Dendritic cell treated with granulocyte-macrophage colony-stimulating factor and Interleukin-4, amounts not matched to agents 40 ng/mL and 50 ng/mL, for 4 days (primary cell): ENCODE data around the gene MAPK1.
"Not testable (repeated sequence)": the region's sequence is repeated elsewhere in the genome, so short reads cannot be mapped to it uniquely, and the experiment has no call there.

ENCODE experiments used
- H3K27ac Mint-ChIP-seq: one replicate; pipeline ENCODE4 v1.8.0; 2022; ENCODE audit warnings: mild to moderate bottlenecking, mixed read lengths
- H3K27me3 Mint-ChIP-seq: one replicate; pipeline ENCODE4 v1.8.0; 2022; ENCODE audit warnings: mild to moderate bottlenecking, mixed read lengths
- H3K36me3 Mint-ChIP-seq: one replicate; pipeline ENCODE4 v1.8.0; 2022; ENCODE audit warnings: low read depth, mixed read lengths
- H3K4me1 Mint-ChIP-seq: one replicate; pipeline ENCODE4 v1.8.0; 2022; ENCODE audit warnings: low read depth, mixed read lengths
- H3K4me3 Mint-ChIP-seq: one replicate; pipeline ENCODE4 v1.8.0; 2022; ENCODE audit warnings: mild to moderate bottlenecking, moderate library complexity, mixed read lengths
- H3K9me3 Mint-ChIP-seq: one replicate; pipeline ENCODE4 v1.8.0; 2022; ENCODE audit warnings: mixed read lengths
- intact Hi-C: fragments of 100-400 bp; cut with micrococcal nuclease; formaldehyde crosslinking; loops from one replicate; pipeline ENCODE4 v1.15.0; 2022

MAPK1 gene

GRCh38 chr22:21867528-21868266 lies at the start of gene MAPK1:
Gene MAPK1 (minus strand): TSS chr22:21867645. CDS start chr22:21867440, 205 bp downstream.
- H3K36me3 Mint-ChIP-seq = peaks cover 29% of the 10 kb centered on the region
- intact Hi-C loops = loop anchor here (5.0 kb wide), 1 partner anchor 70 kb away; no protein-coding TSS in a partner anchor
- H3K27ac Mint-ChIP-seq = peak within 1 kb of the TSS; percentile 95
- H3K27me3 Mint-ChIP-seq = no peaks in the 10 kb centered on the region
- peaks cover 46% of the 10 kb centered on the region for H3K4me1 Mint-ChIP-seq
- peak within 1 kb of the TSS; percentile 93 for H3K4me3 Mint-ChIP-seq
- no peaks in the 10 kb centered on the region for H3K9me3 Mint-ChIP-seq

- no peak overlapping the region for H3K4me3 Mint-ChIP-seq
- H3K9me3 Mint-ChIP-seq = no peaks in the 10 kb centered on the region
- no peaks in the 10 kb centered on the region for H3K27me3 Mint-ChIP-seq
- intact Hi-C loops = no loop called here
- peaks cover 39% of the 10 kb centered on the region for H3K36me3 Mint-ChIP-seq
- peaks cover 12% of the 10 kb centered on the region for H3K4me1 Mint-ChIP-seq
- H3K27ac Mint-ChIP-seq = peak overlapping the region; percentile 50
Measured at GRCh38 chr22:21916309-21916918, 49.0 kb upstream of the MAPK1 start.

GRCh38 chr22:21915624-21916308 lies 48.3 kb upstream of the MAPK1 start:
- Mint-ChIP-seq H3K27ac (no peak overlapping the region), H3K4me3 (no peak overlapping the region), H3K9me3 (no peaks in the 10 kb centered on the region), H3K27me3 (no peaks in the 10 kb centered on the region), H3K36me3 (peaks cover 33% of the 10 kb centered on the region), H3K4me1 (peaks cover 12% of the 10 kb centered on the region)
- intact Hi-C loops = no loop called here

GRCh38 chr22:21914033-21914642 lies 46.7 kb upstream of the MAPK1 start:
- not testable (repeated sequence) for H3K9me3 Mint-ChIP-seq

GRCh38 chr22:21910367-21910766 lies 42.9 kb upstream of the MAPK1 start:
- H3K9me3 Mint-ChIP-seq, H3K4me3 Mint-ChIP-seq, intact Hi-C loops, H3K4me1 Mint-ChIP-seq, H3K27ac Mint-ChIP-seq, H3K27me3 Mint-ChIP-seq: not testable (repeated sequence)
- peaks cover 17% of the 10 kb centered on the region for H3K36me3 Mint-ChIP-seq

More at GRCh38 chr22:21914033-21914642, 46.7 kb upstream of the MAPK1 start:
- H3K27me3 Mint-ChIP-seq, H3K4me3 Mint-ChIP-seq, intact Hi-C loops, H3K27ac Mint-ChIP-seq: not testable (repeated sequence)
- Mint-ChIP-seq H3K36me3 (peaks cover 17% of the 10 kb centered on the region), H3K4me1 (peaks cover 12% of the 10 kb centered on the region)

- Mint-ChIP-seq H3K9me3 (no peaks in the 10 kb centered on the region), H3K27ac (no peak overlapping the region), H3K27me3 (no peaks in the 10 kb centered on the region), H3K4me1 (no peaks in the 10 kb centered on the region), H3K36me3 (peaks cover 19% of the 10 kb centered on the region), H3K4me3 (no peak overlapping the region)
- intact Hi-C loops = no loop called here
Measured at GRCh38 chr22:21909871-21910270, 42.4 kb upstream of the MAPK1 start.

GRCh38 chr22:21907638-21908522 lies 40.4 kb upstream of the MAPK1 start:
- Mint-ChIP-seq H3K4me3 (no peak overlapping the region), H3K27me3 (no peaks in the 10 kb centered on the region), H3K36me3 (peaks cover 32% of the 10 kb centered on the region), H3K4me1 (no peaks in the 10 kb centered on the region), H3K9me3 (no peaks in the 10 kb centered on the region), H3K27ac (no peak overlapping the region)
- intact Hi-C loops = no loop called here

- H3K4me3 Mint-ChIP-seq, H3K27me3 Mint-ChIP-seq, intact Hi-C loops, H3K27ac Mint-ChIP-seq, H3K9me3 Mint-ChIP-seq, H3K4me1 Mint-ChIP-seq: not testable (repeated sequence)
- H3K36me3 Mint-ChIP-seq = peaks cover 32% of the 10 kb centered on the region
Measured at GRCh38 chr22:21905234-21905633, 37.8 kb upstream of the MAPK1 start.

GRCh38 chr22:21904250-21904789 lies 36.9 kb upstream of the MAPK1 start:
- H3K36me3 Mint-ChIP-seq = peaks cover 32% of the 10 kb centered on the region
- H3K4me3 Mint-ChIP-seq = no peak overlapping the region
- H3K27me3 Mint-ChIP-seq = no peaks in the 10 kb centered on the region
- no peak overlapping the region for H3K27ac Mint-ChIP-seq
- intact Hi-C loops = no loop called here
- no peaks in the 10 kb centered on the region for H3K9me3 Mint-ChIP-seq
- H3K4me1 Mint-ChIP-seq = peaks cover 6% of the 10 kb centered on the region

- peaks cover 32% of the 10 kb centered on the region for H3K36me3 Mint-ChIP-seq
- no peaks in the 10 kb centered on the region for H3K9me3 Mint-ChIP-seq
- intact Hi-C loops = no loop called here
- peaks cover 6% of the 10 kb centered on the region for H3K4me1 Mint-ChIP-seq
- H3K27me3 Mint-ChIP-seq = no peaks in the 10 kb centered on the region
- no peak overlapping the region for H3K27ac Mint-ChIP-seq
- H3K4me3 Mint-ChIP-seq = no peak overlapping the region
Measured at GRCh38 chr22:21903283-21903682, 35.8 kb upstream of the MAPK1 start.

- H3K4me1 Mint-ChIP-seq = peaks cover 6% of the 10 kb centered on the region
- H3K36me3 Mint-ChIP-seq = peaks cover 26% of the 10 kb centered on the region
- H3K4me3 Mint-ChIP-seq = no peak overlapping the region
- no peak overlapping the region for H3K27ac Mint-ChIP-seq
- intact Hi-C loops = no loop called here
- H3K27me3 Mint-ChIP-seq = peaks cover 2% of the 10 kb centered on the region
- no peaks in the 10 kb centered on the region for H3K9me3 Mint-ChIP-seq
Measured at GRCh38 chr22:21902296-21903087, 35.0 kb upstream of the MAPK1 start.

- intact Hi-C loops = no loop called here
- Mint-ChIP-seq H3K4me1 (peaks cover 6% of the 10 kb centered on the region), H3K4me3 (no peak overlapping the region), H3K27ac (no peak overlapping the region), H3K27me3 (peaks cover 4% of the 10 kb centered on the region), H3K36me3 (no peaks in the 10 kb centered on the region), H3K9me3 (no peaks in the 10 kb centered on the region)
Measured at GRCh38 chr22:21898354-21898896, 31.0 kb upstream of the MAPK1 start.
